ENCODE measurements around the gene RO60. TPM values are rescaled to one million over a fixed set of nuclear protein-coding genes. Genes with fewer than 3 reads are reported as not detected.

The RO60 gene
- total RNA-seq, 1 experiment from 2014 or later: 74.8 TPM

DNA sequence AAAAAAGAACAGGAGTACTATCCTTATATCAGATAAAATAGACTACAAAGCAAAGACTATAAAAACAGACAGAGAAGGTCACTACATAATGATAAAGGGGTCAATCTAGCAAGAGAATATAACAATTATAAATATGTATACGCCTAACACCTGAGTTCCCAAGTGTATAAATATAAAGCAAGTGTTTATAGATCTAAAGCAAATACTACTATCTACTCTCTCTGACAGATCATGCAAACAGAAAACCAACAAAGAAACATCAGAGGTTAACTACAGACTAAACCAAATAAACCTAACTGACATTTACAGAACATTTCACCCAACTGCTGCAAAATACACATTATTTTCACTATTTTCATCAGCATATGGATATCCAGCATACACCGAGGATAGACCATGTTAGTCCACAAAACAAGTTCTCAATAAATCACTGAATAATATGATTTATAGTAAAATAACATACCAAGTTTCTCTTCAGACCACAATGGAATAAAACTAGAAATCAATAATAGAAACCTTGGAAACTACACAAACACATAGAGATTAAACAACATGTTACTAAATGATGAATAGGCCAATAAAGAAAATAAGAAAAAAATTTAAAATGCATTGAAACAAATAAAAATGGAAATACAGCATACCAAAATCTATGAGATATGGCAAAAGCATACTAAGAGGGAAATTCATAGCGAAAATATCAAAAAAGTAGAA lies 22.9 kb upstream of the RO60 start:
- POLR2A ChIA-PET: no interaction called here
- no peak overlapping the region for H3K4me3 ChIP-seq (ENCODE audit: low read depth in 2 of 2, low read length in 2 of 2)
- no peaks in the 10 kb centered on the region for H3K9me3 ChIP-seq (ENCODE audit: control insufficient read depth, insufficient read depth, low read depth, low read length)
- DNase-seq (ENCODE audit: low read depth, low spot score): no peak
- in situ Hi-C loops (cut with HindIII; ENCODE audit: low pct_unique_long_range_greater_than_20kb, low sequenced_read_pairs) (no loop called here), intact Hi-C loops (cut with micrococcal nuclease; ENCODE audit: unreplicated experiment) (no loop called here)
- H3K4me1 ChIP-seq (ENCODE audit: control insufficient read depth, insufficient read depth, low read length): no peaks in the 10 kb centered on the region; the same call in 1 of the 2 replicates
- H3K36me3 ChIP-seq (ENCODE audit: control insufficient read depth, insufficient read depth, low read length): no peaks in the 10 kb centered on the region; the same call in 1 of the 2 replicates
- CTCF ChIA-PET: no interaction called here
- H3K27me3 ChIP-seq (ENCODE audit: control insufficient read depth, insufficient read depth, low read length): no peaks in the 10 kb centered on the region
- BruUV-seq (replicated peaks): no TSS peak
- TF ChIP-seq SIN3A (IDR thresholded peaks at IDR 0.05; ENCODE audit: borderline replicate concordance, insufficient read depth, low read depth, low read length) (no peak), TCF7L2 (IDR thresholded peaks at IDR 0.05; ENCODE audit: low read depth, low read length) (no peak), CTCF (IDR thresholded peaks at IDR 0.05) (no peak), POLR2AphosphoS5 (IDR thresholded peaks at IDR 0.05; ENCODE audit: low read depth, low read length) (no peak)
- TF ChIP-seq, protein P1, sequence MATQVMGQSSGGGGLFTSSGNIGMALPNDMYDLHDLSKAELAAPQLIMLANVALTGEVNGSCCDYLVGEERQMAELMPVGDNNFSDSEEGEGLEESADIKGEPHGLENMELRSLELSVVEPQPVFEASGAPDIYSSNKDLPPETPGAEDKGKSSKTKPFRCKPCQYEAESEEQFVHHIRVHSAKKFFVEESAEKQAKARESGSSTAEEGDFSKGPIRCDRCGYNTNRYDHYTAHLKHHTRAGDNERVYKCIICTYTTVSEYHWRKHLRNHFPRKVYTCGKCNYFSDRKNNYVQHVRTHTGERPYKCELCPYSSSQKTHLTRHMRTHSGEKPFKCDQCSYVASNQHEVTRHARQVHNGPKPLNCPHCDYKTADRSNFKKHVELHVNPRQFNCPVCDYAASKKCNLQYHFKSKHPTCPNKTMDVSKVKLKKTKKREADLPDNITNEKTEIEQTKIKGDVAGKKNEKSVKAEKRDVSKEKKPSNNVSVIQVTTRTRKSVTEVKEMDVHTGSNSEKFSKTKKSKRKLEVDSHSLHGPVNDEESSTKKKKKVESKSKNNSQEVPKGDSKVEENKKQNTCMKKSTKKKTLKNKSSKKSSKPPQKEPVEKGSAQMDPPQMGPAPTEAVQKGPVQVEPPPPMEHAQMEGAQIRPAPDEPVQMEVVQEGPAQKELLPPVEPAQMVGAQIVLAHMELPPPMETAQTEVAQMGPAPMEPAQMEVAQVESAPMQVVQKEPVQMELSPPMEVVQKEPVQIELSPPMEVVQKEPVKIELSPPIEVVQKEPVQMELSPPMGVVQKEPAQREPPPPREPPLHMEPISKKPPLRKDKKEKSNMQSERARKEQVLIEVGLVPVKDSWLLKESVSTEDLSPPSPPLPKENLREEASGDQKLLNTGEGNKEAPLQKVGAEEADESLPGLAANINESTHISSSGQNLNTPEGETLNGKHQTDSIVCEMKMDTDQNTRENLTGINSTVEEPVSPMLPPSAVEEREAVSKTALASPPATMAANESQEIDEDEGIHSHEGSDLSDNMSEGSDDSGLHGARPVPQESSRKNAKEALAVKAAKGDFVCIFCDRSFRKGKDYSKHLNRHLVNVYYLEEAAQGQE (IDR thresholded peaks at IDR 0.05; ENCODE audit: insufficient read depth in 1 of 2, low read depth in 2 of 2, low read length in 1 of 2): no peak
- no peak overlapping the region for H3K27ac ChIP-seq (ENCODE audit: low read length)
- ATAC-seq: no peak

DNA sequence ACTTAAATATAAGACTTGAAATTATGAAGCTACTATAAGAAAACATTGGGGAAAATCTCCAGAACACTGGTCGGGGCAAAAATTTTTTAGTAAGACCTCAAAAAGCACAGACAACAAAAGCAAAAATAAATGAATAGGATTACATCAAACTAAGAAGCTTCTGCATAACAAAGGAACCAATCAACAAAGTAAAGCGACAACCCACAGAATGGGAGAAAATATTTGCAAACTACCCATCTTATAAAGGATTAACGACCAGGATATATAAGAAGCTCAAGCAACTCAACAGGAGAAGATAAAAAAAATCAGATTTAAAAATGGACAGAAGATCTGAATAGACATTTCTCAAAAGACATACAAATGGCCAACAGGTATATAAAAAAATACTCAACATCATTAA lies 19.4 kb upstream of the RO60 start:
- DNase-seq (ENCODE audit: low read depth, low spot score) (no peak), ATAC-seq (no peak)
- intact Hi-C loops (cut with micrococcal nuclease; ENCODE audit: unreplicated experiment): no loop called here
- in situ Hi-C loops (cut with HindIII; ENCODE audit: low pct_unique_long_range_greater_than_20kb, low sequenced_read_pairs): no loop called here
- H3K36me3 ChIP-seq (ENCODE audit: control insufficient read depth, insufficient read depth, low read length): no peaks in the 10 kb centered on the region
- POLR2A ChIA-PET: interaction anchor here (0.5 kb wide), 1 partner anchor 35 kb away, joined by 3 read pairs; no protein-coding TSS in a partner anchor
- H3K9me3 ChIP-seq (ENCODE audit: control insufficient read depth, insufficient read depth, low read depth, low read length): no peaks in the 10 kb centered on the region
- TF ChIP-seq SIN3A (IDR thresholded peaks at IDR 0.05; ENCODE audit: borderline replicate concordance, insufficient read depth, low read depth, low read length) (no peak), TCF7L2 (IDR thresholded peaks at IDR 0.05; ENCODE audit: low read depth, low read length) (no peak), CTCF (IDR thresholded peaks at IDR 0.05) (no peak), POLR2AphosphoS5 (IDR thresholded peaks at IDR 0.05; ENCODE audit: low read depth, low read length) (no peak)
- TF ChIP-seq, protein P1 (IDR thresholded peaks at IDR 0.05; ENCODE audit: insufficient read depth in 1 of 2, low read depth in 2 of 2, low read length in 1 of 2): no peak
- H3K27me3 ChIP-seq (ENCODE audit: control insufficient read depth, insufficient read depth, low read length): no peaks in the 10 kb centered on the region
- no peaks in the 10 kb centered on the region; the same call in 1 of the 2 replicates for H3K4me1 ChIP-seq (ENCODE audit: control insufficient read depth, insufficient read depth, low read length)
- no peak overlapping the region for H3K27ac ChIP-seq (ENCODE audit: low read length)
- no TSS peak for BruUV-seq (replicated peaks)
- H3K4me3 ChIP-seq (ENCODE audit: low read depth in 2 of 2, low read length in 2 of 2): no peak overlapping the region
- CTCF ChIA-PET: no interaction called here
